SK-N-SH (cell line): ENCODE results near the gene NEURL1. TPM values are rescaled to one million over a fixed set of nuclear protein-coding genes. Genes with fewer than 3 reads are reported as not detected.
"Not testable (repeated sequence)": the region's sequence is repeated elsewhere in the genome, so short reads cannot be mapped to it uniquely, and the experiment has no call there.

Experiments
- CTCF ChIA-PET: fragments of 300-600, 350-600 bp; formaldehyde crosslinking; extraction: SDS; loops from one replicate; lab custom pipeline; 2021; lab: Yijun Ruan, JAX
- POLR2A ChIA-PET: fragments of 350-600 bp; sonication (Branson Sonifier 250); formaldehyde crosslinking; extraction: SDS; loops from one replicate; lab custom pipeline; 2020; ENCODE audit warnings: antibody characterized with exemption, inconsistent platforms; lab: Yijun Ruan, JAX
- DNase-seq: peaks from one replicate; pipeline ENCODE4 v3.0.0; 2012
- H2AFZ ChIP-seq: fragments of 200-600 bp; sonication (generic); 2 replicates; pipeline ENCODE4 v1.8.1; 2016; ENCODE audit warnings: antibody characterized with exemption, mild to moderate bottlenecking, low read depth
- H3F3A ChIP-seq: fragments of 200-600 bp; sonication (generic); replicated peaks from 2 replicates; pipeline ENCODE3; 2016; ENCODE audit warnings: antibody characterized with exemption, mild to moderate bottlenecking; ENCODE audit not compliant: insufficient read depth
- H3K27ac ChIP-seq, 2 experiments: fragments of 200-500 bp in 1 of 2; fragments of 200-600 bp in 1 of 2; sonication (Bioruptor generic) in 1 of 2; sonication (generic), shearing (Covaris generic) in 1 of 2; 2 replicates each; pipeline versions ENCODE4 v1.5.1 to v1.6.1; 2014 to 2016; ENCODE audit warnings: low read depth in 2 of 2, inconsistent platforms in 1 of 2, low read length in 1 of 2, mild to moderate bottlenecking in 1 of 2, mixed read lengths in 1 of 2
- H3K27me3 ChIP-seq: fragments of 200-600 bp; sonication (generic), shearing (Covaris generic); 2 replicates; pipeline ENCODE4 v1.6.1; 2016; ENCODE audit warnings: mixed run types; ENCODE audit not compliant: insufficient read depth
- H3K36me3 ChIP-seq, 2 experiments: fragments of 200-500 bp in 1 of 2; fragments of 200-600 bp in 1 of 2; sonication (Bioruptor generic) in 1 of 2; sonication (generic) in 1 of 2; replicated peaks in 1 of 2; 2 replicates each; pipeline versions ENCODE3 to v1.5.1; 2014 to 2016; ENCODE audit warnings: low read length in 1 of 2, mild to moderate bottlenecking in 1 of 2; ENCODE audit not compliant: insufficient read depth in 2 of 2, control insufficient read depth in 1 of 2
- H3K4me1 ChIP-seq, 2 experiments: fragments of 200-500 bp in 1 of 2; fragments of 200-600 bp in 1 of 2; sonication (Bioruptor generic) in 1 of 2; sonication (generic), shearing (Covaris generic) in 1 of 2; 2 replicates each; pipeline versions ENCODE4 v1.5.1 to v1.6.1; 2014 to 2016; ENCODE audit warnings: low read depth in 1 of 2, low read length in 1 of 2, mixed run types in 1 of 2; ENCODE audit not compliant: insufficient read depth in 2 of 2, control insufficient read depth in 1 of 2
- H3K4me2 ChIP-seq: fragments of 200-600 bp; sonication (generic), shearing (Covaris generic); 2 replicates; pipeline ENCODE4 v1.6.1; 2017; ENCODE audit warnings: mixed run types
- H3K4me3 ChIP-seq, 2 experiments: fragments of 200-500 bp in 1 of 2; fragments of 200-600 bp in 1 of 2; sonication (Bioruptor generic) in 1 of 2; sonication (generic), shearing (Covaris generic) in 1 of 2; 2 replicates each; pipeline versions ENCODE4 v1.5.1 to v1.8.1; 2014 to 2016; ENCODE audit warnings: low read depth in 2 of 2, inconsistent platforms in 1 of 2, low read length in 1 of 2, mild to moderate bottlenecking in 1 of 2, mixed read lengths in 1 of 2, moderate library complexity in 1 of 2
- H3K79me2 ChIP-seq: fragments of 200-600 bp; sonication (generic); 2 replicates; pipeline ENCODE4 v1.8.1; 2017; ENCODE audit warnings: mild to moderate bottlenecking; ENCODE audit not compliant: insufficient read depth
- H3K9ac ChIP-seq: fragments of 200-600 bp; sonication (generic); 2 replicates; pipeline ENCODE4 v1.6.1; 2017; ENCODE audit warnings: mixed run types
- H3K9me2 ChIP-seq: fragments of 200-600 bp; sonication (generic); 2 replicates; pipeline ENCODE4 v1.6.1; 2017; ENCODE audit warnings: mixed run types
- H3K9me3 ChIP-seq: fragments of 200-600 bp; sonication (generic); 2 replicates; pipeline ENCODE4 v1.6.1; 2017; ENCODE audit warnings: mixed run types, mild to moderate bottlenecking, moderate library complexity
- H4K20me1 ChIP-seq: fragments of 200-600 bp; sonication (generic); 2 replicates; pipeline ENCODE4 v1.6.1; 2017; ENCODE audit warnings: mild to moderate bottlenecking, mixed run types; ENCODE audit not compliant: insufficient read depth
- CHD2 ChIP-seq: fragments of 150-350 bp; IDR thresholded peaks from 2 replicates; pipeline ENCODE4 v1.6.1; 2018; ENCODE audit warnings: low read length; ENCODE audit not compliant: partially characterized antibody
- ELF1 ChIP-seq: IDR thresholded peaks from 2 replicates; pipeline ENCODE4 v1.4.0; 2012
- EZH2phosphoT487 ChIP-seq: fragments of 200-600 bp; sonication (generic); IDR thresholded peaks from 2 replicates; pipeline ENCODE4 v1.6.1; 2017; ENCODE audit warnings: low read depth, mixed run types, mild to moderate bottlenecking, antibody characterized with exemption, moderate library complexity, borderline replicate concordance
- GABPA ChIP-seq: IDR thresholded peaks from 2 replicates; pipeline ENCODE4 v1.4.0; 2012; ENCODE audit warnings: low read depth, mild to moderate bottlenecking
- GATA2 ChIP-seq: sonication (generic); formaldehyde crosslinking; IDR thresholded peaks from 2 replicates; pipeline ENCODE4 v1.5.0; 2020; ENCODE audit warnings: mild to moderate bottlenecking, missing genetic modification reagents
- IRF3 ChIP-seq: fragments of 150-350 bp; IDR thresholded peaks from 2 replicates; pipeline ENCODE4 v1.6.1; 2016; ENCODE audit warnings: mild to moderate bottlenecking, low read depth, low read length
- NRF1 ChIP-seq: IDR thresholded peaks from 2 replicates; pipeline ENCODE4 v1.6.1; 2012; ENCODE audit warnings: low read depth, mild to moderate bottlenecking, low read length
- REST ChIP-seq: IDR thresholded peaks from 2 replicates; pipeline ENCODE4 v1.6.1; 2012; ENCODE audit warnings: mild to moderate bottlenecking, low read depth, low read length, moderate library complexity
- SIN3A ChIP-seq: IDR thresholded peaks from 2 replicates; pipeline ENCODE4 v1.6.1; 2012; ENCODE audit warnings: low read depth, mild to moderate bottlenecking, low read length, moderate library complexity, borderline replicate concordance
- USF1 ChIP-seq: IDR thresholded peaks from 2 replicates; pipeline ENCODE4 v1.4.0; 2012; ENCODE audit warnings: low read depth, borderline replicate concordance
- WGBS: methylation state at CpG from one replicate; pipeline ENCODE4 v1.1.6; 2017; ENCODE audit warnings: low lambda C conversion rate; 5-methylcytosine and 5-hydroxymethylcytosine counted together
- polyA plus RNA-seq, 3 experiments: library from polyadenylated mRNA; depleted of rRNA; stranded (reverse); fragments of >200 nt; gene quantifications; 2 replicates each; pipeline ENCODE4 v1.2.3, GENCODE V29; 2012
- TF ChIP-seq, protein P1 (sequence below): fragments of 150-350 bp; IDR thresholded peaks from 2 replicates; pipeline ENCODE4 v1.6.1; 2017; ENCODE audit warnings: antibody characterized with exemption, low read length, low read depth, borderline replicate concordance
- TF ChIP-seq, protein P2 (sequence below): IDR thresholded peaks from 2 replicates; pipeline ENCODE4 v1.4.0; 2012; ENCODE audit warnings: low read depth, borderline replicate concordance

The NEURL1 gene
- polyA plus RNA-seq, 1 of the 3 experiments (the other 2 are of a cell fraction), result 0.05 TPM

GRCh38 chr10:103502849-103503660 lies 9.6 kb downstream of the NEURL1 start (continued):
- TF ChIP-seq CHD2, result peak; percentile 14

GRCh38 chr10:103503777-103504176 lies 10.3 kb downstream of the NEURL1 start:
- H3K9me3 ChIP-seq, H2AFZ ChIP-seq, H3K4me3 ChIP-seq, H4K20me1 ChIP-seq, H3K79me2 ChIP-seq, H3F3A ChIP-seq, DNase-seq, H3K9ac ChIP-seq, H3K36me3 ChIP-seq, H3K4me2 ChIP-seq, H3K9me2 ChIP-seq: not testable (repeated sequence)
- Histone ChIP-seq H3K4me1 (peaks cover 6 to 40% of the 10 kb centered on the region in 2 experiments; a peak in 3 of 4 replicates), H3K27ac (peak overlapping the region in 1 of 2 experiments; percentile 94; a peak in 2 of 4 replicates), H3K27me3 (peaks cover 20% of the 10 kb centered on the region)
- WGBS, result 82% methylated on average over 6 of the region's 6 CpGs
- ChIA-PET CTCF (interaction anchor here (0.7 to 3.9 kb wide), 7 partner anchors 11 to 93 kb away, joined by 3 to 16 read pairs (median 3); partner anchors contain the start of gene NEURL1), POLR2A (interaction anchor here (1.0 kb wide), 1 partner anchor 43 kb away, joined by 3 read pairs; no protein-coding TSS in a partner anchor)

GRCh38 chr10:103504181-103504783 lies 10.8 kb downstream of the NEURL1 start:
- Histone ChIP-seq H3K79me2 (no peaks in the 10 kb centered on the region), H3K4me3 (no peak overlapping the region), H3K27ac (peak overlapping the region in 1 of 2 experiments; percentile 48; a peak in 2 of 4 replicates), H3K36me3 (no peaks in the 10 kb centered on the region), H4K20me1 (no peaks in the 10 kb centered on the region), H3K4me2 (peak overlapping the region; percentile 34; the same call in 1 of the 2 replicates), H3K9ac (no peak overlapping the region), H3K4me1 (peaks cover 6 to 40% of the 10 kb centered on the region in 2 experiments; a peak in 3 of 4 replicates), H3K9me3 (no peaks in the 10 kb centered on the region), H2AFZ (no peak overlapping the region), H3K9me2 (no peaks in the 10 kb centered on the region), H3K27me3 (peaks cover 15% of the 10 kb centered on the region), H3F3A (peaks cover 5% of the 10 kb centered on the region)
- DNase-seq, result peak; percentile 27
- WGBS, result 55% methylated on average over 10 of the region's 10 CpGs
- ChIA-PET CTCF (interaction anchor here (0.7 to 3.9 kb wide), 6 partner anchors 11 to 95 kb away, joined by 3 to 16 read pairs (median 4); partner anchors contain the start of gene NEURL1), POLR2A (no interaction called here)
- TF ChIP-seq REST (peak; percentile 34; the same call in 1 of the 2 replicates), USF1 (no peak), IRF3 (no peak), ELF1 (no peak), GATA2 (no peak), NRF1 (no peak), SIN3A (0 out of 2 replicates have a peak, but pooled peaks have one; percentile 50), GABPA (no peak), EZH2phosphoT487 (no peak)
- TF ChIP-seq, protein P1, sequence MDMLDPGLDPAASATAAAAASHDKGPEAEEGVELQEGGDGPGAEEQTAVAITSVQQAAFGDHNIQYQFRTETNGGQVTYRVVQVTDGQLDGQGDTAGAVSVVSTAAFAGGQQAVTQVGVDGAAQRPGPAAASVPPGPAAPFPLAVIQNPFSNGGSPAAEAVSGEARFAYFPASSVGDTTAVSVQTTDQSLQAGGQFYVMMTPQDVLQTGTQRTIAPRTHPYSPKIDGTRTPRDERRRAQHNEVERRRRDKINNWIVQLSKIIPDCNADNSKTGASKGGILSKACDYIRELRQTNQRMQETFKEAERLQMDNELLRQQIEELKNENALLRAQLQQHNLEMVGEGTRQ, result no peak
- TF ChIP-seq, protein P2, sequence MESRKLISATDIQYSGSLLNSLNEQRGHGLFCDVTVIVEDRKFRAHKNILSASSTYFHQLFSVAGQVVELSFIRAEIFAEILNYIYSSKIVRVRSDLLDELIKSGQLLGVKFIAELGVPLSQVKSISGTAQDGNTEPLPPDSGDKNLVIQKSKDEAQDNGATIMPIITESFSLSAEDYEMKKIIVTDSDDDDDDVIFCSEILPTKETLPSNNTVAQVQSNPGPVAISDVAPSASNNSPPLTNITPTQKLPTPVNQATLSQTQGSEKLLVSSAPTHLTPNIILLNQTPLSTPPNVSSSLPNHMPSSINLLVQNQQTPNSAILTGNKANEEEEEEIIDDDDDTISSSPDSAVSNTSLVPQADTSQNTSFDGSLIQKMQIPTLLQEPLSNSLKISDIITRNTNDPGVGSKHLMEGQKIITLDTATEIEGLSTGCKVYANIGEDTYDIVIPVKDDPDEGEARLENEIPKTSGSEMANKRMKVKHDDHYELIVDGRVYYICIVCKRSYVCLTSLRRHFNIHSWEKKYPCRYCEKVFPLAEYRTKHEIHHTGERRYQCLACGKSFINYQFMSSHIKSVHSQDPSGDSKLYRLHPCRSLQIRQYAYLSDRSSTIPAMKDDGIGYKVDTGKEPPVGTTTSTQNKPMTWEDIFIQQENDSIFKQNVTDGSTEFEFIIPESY, result no peak
